Fibroblast of upper back skin (primary cell): Measurements from ENCODE around the gene FAM222A.

ENCODE experiments used
- DNase-seq: peaks from one replicate; pipeline ENCODE4 v3.0.0-alpha.2; 2013

Gene FAM222A

GRCh38 chr12:109760930-109761921 lies 47.6 kb downstream of the FAM222A start:
- DNase-seq: no peak

GRCh38 chr12:109762071-109762672 lies 48.5 kb downstream of the FAM222A start:
- DNase-seq: no peak

- DNase-seq: no peak
These were observed 49.1 kb downstream of the FAM222A start for GRCh38 chr12:109762673-109763191.

- peak; percentile 18 for DNase-seq
These were observed 49.7 kb downstream of the FAM222A start for GRCh38 chr12:109763201-109763841.

GRCh38 chr12:109764123-109764522 lies 50.5 kb downstream of the FAM222A start:
- DNase-seq: no peak

GRCh38 chr12:109764776-109765445 lies 51.3 kb downstream of the FAM222A start:
- no peak for DNase-seq

GRCh38 chr12:109765446-109765810 lies 51.8 kb downstream of the FAM222A start:
- DNase-seq: no peak

GRCh38 chr12:109766251-109766778 lies 52.7 kb downstream of the FAM222A start:
- DNase-seq: no peak

- no peak for DNase-seq
These were observed 53.8 kb downstream of the FAM222A start for GRCh38 chr12:109767456-109767855.

GRCh38 chr12:109767991-109768900 lies 54.6 kb downstream of the FAM222A start:
- no peak for DNase-seq

- DNase-seq: no peak
These were observed 55.5 kb downstream of the FAM222A start for GRCh38 chr12:109768901-109769670.

GRCh38 chr12:109770104-109770860 lies 56.7 kb downstream of the FAM222A start:
- DNase-seq: no peak

GRCh38 chr12:109770861-109771670 lies 57.4 kb downstream of the FAM222A start:
- no peak for DNase-seq

- DNase-seq: no peak
These were observed 58.4 kb downstream of the FAM222A start for GRCh38 chr12:109771746-109772621.

GRCh38 chr12:109772622-109773321 lies 59.1 kb downstream of the FAM222A start:
- DNase-seq: no peak

- DNase-seq: no peak
These were observed 59.9 kb downstream of the FAM222A start for GRCh38 chr12:109773384-109774011.
